ENCODE measurements around the gene CRYGN.

The CRYGN gene

DNA sequence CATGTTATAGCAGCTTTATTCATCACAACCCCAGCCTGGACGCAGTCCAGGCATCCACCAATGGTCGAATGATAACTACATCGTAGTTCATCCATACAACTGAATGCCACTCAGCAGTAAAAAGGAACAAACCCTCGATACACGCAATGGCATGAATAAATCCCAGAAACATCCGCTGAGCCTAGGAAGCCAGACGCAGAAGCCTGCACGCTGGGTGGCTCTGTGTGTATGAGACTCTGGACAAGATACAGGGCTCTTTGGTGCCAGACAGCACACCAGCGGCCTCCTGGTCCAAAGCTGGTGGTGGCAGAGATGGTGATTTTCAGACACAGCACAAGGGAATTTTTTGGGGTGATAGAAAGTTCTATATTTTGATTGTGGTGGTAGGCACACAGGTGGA lies 10.0 kb upstream of the CRYGN start:
- H3K4me3 ChIP-seq (ENCODE audit: control insufficient read depth, low read depth, low read length) = no peak overlapping the region
- DNase-seq (ENCODE audit: low read depth) = no peak
- TF ChIP-seq, protein P1, sequence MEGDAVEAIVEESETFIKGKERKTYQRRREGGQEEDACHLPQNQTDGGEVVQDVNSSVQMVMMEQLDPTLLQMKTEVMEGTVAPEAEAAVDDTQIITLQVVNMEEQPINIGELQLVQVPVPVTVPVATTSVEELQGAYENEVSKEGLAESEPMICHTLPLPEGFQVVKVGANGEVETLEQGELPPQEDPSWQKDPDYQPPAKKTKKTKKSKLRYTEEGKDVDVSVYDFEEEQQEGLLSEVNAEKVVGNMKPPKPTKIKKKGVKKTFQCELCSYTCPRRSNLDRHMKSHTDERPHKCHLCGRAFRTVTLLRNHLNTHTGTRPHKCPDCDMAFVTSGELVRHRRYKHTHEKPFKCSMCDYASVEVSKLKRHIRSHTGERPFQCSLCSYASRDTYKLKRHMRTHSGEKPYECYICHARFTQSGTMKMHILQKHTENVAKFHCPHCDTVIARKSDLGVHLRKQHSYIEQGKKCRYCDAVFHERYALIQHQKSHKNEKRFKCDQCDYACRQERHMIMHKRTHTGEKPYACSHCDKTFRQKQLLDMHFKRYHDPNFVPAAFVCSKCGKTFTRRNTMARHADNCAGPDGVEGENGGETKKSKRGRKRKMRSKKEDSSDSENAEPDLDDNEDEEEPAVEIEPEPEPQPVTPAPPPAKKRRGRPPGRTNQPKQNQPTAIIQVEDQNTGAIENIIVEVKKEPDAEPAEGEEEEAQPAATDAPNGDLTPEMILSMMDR (conservative IDR thresholded peaks at IDR 0.05; ENCODE audit: control insufficient read depth, insufficient read depth, low read depth, low read length) = no peak

DNA sequence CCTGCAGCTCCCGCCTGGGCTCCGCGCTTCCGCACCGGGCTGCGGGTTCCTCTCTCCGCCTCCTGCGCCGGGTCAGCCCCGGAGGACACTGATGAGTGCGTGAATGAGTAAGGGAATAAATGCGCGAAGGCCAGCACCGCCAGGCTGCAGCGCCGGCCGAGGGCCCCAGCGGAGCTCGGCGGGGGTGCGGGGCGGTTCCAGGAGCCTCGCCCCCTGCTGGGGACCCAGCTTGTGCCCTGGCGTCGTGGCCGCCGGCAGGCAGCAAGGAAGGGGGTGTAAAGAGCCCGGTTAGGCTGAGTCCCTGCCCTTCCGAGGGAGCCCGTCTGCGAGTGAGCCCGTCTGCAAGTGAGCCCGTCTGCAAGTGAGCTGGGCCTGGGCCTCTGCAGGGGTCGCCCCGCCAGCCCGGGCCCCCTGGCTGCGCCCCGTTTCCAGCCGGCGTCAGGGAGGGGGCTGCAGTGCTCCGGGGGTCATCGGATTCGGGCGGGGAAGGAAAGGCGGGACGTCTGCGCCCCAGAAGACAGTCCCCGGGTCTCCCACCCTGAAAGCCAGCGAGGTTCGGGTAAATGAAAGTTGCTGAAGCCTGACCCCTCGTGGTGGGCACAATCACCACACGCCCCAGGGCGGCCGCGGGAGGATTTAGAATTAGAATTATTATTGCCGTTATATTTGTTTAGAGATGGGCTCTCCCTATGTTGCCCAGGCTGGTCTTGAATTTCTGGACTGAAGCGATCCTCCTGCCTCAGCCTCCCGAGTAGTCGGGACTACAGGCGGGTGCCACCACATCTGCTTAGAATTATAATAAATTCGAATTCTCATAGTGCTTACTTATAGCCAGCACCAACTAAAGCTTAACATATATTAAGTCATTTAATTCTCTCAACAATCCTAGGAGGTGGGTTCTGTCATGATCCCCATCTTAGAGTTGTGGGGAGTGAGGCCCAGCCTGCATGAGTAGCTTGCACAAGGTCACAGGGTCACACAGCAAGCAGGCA lies 8.6 kb upstream of the CRYGN start:
- peak overlapping the region; percentile 45 for H3K4me3 ChIP-seq (ENCODE audit: control insufficient read depth, low read depth, low read length)
- TF ChIP-seq, protein P1 (conservative IDR thresholded peaks at IDR 0.05; ENCODE audit: control insufficient read depth, insufficient read depth, low read depth, low read length) = peak; percentile 73
- peak; percentile 59 for DNase-seq (ENCODE audit: low read depth)

DNA sequence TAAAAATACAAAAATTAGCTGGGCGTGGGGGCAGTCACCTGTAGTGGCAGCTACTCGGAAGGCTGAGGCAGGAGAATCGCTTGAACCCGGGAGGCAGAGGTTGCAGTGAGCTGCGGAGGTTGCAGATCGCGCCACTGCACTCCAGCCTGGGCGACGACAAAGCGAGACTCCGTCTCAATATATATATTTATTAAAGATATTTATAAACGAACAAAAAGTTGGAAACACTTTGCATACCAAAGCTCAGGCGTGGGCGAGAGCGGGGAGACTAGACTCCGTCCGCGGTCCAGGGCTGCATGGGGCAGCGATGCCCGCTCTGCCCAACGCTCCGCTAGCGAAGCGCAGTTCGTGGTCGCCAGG lies 7.9 kb upstream of the CRYGN start:
- peak overlapping the region; percentile 28 for H3K4me3 ChIP-seq (ENCODE audit: control insufficient read depth, low read depth, low read length)
- TF ChIP-seq, protein P1 (conservative IDR thresholded peaks at IDR 0.05; ENCODE audit: control insufficient read depth, insufficient read depth, low read depth, low read length) = no peak
- DNase-seq (ENCODE audit: low read depth) = no peak

DNA sequence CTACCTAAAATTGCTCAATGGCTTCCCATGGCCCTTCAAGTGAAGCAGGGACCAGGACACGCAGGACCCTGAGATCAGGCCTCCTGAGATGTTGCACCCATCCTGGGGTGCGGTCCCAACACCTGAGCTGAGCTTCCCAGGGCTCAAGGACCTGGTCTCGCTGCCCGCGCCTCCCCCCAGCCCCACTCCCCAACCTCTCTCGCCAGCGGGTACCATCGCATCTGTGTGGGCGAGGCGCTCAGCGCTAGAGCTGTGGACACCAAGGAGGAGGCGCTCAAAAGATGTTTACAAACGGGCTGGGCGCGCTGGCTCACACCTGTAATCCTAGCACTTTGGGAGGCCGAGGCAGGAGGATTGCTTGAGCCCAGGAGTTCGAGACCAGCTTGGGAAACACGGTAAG lies 7.4 kb upstream of the CRYGN start:
- TF ChIP-seq, protein P1 (conservative IDR thresholded peaks at IDR 0.05; ENCODE audit: control insufficient read depth, insufficient read depth, low read depth, low read length) = no peak
- no peak for DNase-seq (ENCODE audit: low read depth)

DNA sequence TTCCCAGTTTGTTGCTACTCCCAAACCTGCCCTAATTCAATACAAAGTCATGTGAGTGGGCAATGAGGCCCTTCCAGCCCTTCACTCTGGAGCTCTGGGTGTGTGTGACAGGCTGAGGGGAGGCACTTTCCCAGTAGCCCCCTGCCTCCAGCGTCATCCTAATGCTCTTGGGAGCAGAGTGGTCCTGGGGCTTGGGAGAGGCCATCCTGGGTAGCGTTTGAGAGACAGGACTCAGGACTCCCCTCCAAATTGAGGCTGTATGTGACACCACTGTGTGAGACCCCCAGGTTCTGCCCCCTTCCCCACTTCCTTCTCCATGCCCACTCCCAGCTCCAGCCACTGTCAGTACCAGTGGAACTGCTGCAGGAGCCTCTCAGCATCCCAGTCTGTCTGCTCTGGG lies 6.5 kb upstream of the CRYGN start:
- no peak for DNase-seq (ENCODE audit: low read depth)
- TF ChIP-seq, protein P1 (conservative IDR thresholded peaks at IDR 0.05; ENCODE audit: control insufficient read depth, insufficient read depth, low read depth, low read length) = no peak
- H3K4me3 ChIP-seq (ENCODE audit: control insufficient read depth, low read depth, low read length) = no peak overlapping the region

More for the DNA sequence above, 7.4 kb upstream of the CRYGN start:
- H3K4me3 ChIP-seq (ENCODE audit: control insufficient read depth, low read depth, low read length) = no peak overlapping the region

DNA sequence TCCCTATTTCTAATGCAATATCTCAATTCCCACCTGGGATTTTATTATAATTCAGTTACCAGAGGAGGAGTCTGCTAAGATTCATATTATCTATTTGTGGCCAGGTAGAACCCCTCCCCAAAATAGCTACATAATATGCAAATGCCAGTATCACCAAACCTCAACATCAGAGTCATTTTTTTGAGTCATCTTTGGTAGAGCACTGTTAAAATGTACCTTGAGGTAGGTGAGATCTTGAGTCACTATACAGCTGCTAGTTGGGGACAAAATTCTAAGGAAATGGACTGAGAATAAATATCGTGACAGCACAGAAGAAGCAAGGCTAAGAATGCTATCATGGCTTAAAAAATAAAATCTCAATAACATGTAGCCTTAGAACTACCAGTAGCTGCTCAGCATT lies 4.7 kb upstream of the CRYGN start:
- H3K4me3 ChIP-seq (ENCODE audit: control insufficient read depth, low read depth, low read length) = no peak overlapping the region
- no peak for DNase-seq (ENCODE audit: low read depth)
- TF ChIP-seq, protein P1 (conservative IDR thresholded peaks at IDR 0.05; ENCODE audit: control insufficient read depth, insufficient read depth, low read depth, low read length) = no peak
